H1 (cell line): Measurements from ENCODE around the gene RIN1.

Experiments
- ASH2L ChIP-seq: fragments of 200-600, 300-600 bp; sonication (generic); IDR thresholded peaks from one replicate; pipeline ENCODE4 v1.7.1; 2017; ENCODE audit warnings: low read length
- CBX5 ChIP-seq: fragments of 300-800, 300-1000 bp; sonication (generic); IDR thresholded peaks from 2 replicates; pipeline ENCODE4 v1.7.1; 2016; ENCODE audit warnings: antibody characterized with exemption, low read length, low read depth
- JUND ChIP-seq: IDR thresholded peaks from 2 replicates; pipeline ENCODE4 v1.6.1; 2011; ENCODE audit warnings: mild to moderate bottlenecking, improper control_type of control experiment, low read length
- NANOG ChIP-seq: IDR thresholded peaks from 2 replicates; pipeline ENCODE4 v1.6.1; 2011; ENCODE audit warnings: low read length, low read depth, mild to moderate bottlenecking, inconsistent platforms; ENCODE audit not compliant: insufficient read depth, poor library complexity, severe bottlenecking
- RFX5 ChIP-seq: IDR thresholded peaks from 2 replicates; pipeline ENCODE4 v1.6.1; 2011; ENCODE audit warnings: low read depth, low read length, improper control_type of control experiment, borderline replicate concordance
- RNF2 ChIP-seq: fragments of 200-900, 300-1000 bp; sonication (generic); IDR thresholded peaks from 2 replicates; pipeline ENCODE4 v1.7.1; 2016; ENCODE audit warnings: borderline replicate concordance, low read depth, mild to moderate bottlenecking, antibody characterized with exemption, low read length; ENCODE audit not compliant: poor library complexity, severe bottlenecking; ENCODE audit errors: missing control alignments
- RXRA ChIP-seq: IDR thresholded peaks from 2 replicates; pipeline ENCODE4 v1.6.1; 2011; ENCODE audit warnings: low read depth, mild to moderate bottlenecking, low read length, moderate library complexity; ENCODE audit not compliant: insufficient read depth
- YY1 ChIP-seq: IDR thresholded peaks from 2 replicates; pipeline ENCODE4 v1.6.1; 2011; ENCODE audit warnings: low read depth, mild to moderate bottlenecking, low read length
- ZNF274 ChIP-seq: IDR thresholded peaks from 2 replicates; pipeline ENCODE4 v1.7.0; 2012; ENCODE audit warnings: low read length, borderline replicate concordance; ENCODE audit errors: extremely low read depth
- TF ChIP-seq, protein P1 (sequence below), 3 experiments: IDR thresholded peaks; 1 replicate in 2 of 3; 2 replicates in 1 of 3; pipeline versions ENCODE4 v1.5.1 to v1.6.1; 2011; ENCODE audit warnings: low read length in 3 of 3, mild to moderate bottlenecking in 3 of 3, inconsistent platforms in 2 of 3, low read depth in 1 of 3, moderate library complexity in 1 of 3; ENCODE audit not compliant: insufficient read depth in 1 of 3; ENCODE audit errors: control extremely low read depth in 1 of 3
- TF ChIP-seq, protein P2 (sequence below): IDR thresholded peaks from 2 replicates; pipeline ENCODE4 v1.6.1; 2011; ENCODE audit warnings: low read length, improper control_type of control experiment

DNA sequence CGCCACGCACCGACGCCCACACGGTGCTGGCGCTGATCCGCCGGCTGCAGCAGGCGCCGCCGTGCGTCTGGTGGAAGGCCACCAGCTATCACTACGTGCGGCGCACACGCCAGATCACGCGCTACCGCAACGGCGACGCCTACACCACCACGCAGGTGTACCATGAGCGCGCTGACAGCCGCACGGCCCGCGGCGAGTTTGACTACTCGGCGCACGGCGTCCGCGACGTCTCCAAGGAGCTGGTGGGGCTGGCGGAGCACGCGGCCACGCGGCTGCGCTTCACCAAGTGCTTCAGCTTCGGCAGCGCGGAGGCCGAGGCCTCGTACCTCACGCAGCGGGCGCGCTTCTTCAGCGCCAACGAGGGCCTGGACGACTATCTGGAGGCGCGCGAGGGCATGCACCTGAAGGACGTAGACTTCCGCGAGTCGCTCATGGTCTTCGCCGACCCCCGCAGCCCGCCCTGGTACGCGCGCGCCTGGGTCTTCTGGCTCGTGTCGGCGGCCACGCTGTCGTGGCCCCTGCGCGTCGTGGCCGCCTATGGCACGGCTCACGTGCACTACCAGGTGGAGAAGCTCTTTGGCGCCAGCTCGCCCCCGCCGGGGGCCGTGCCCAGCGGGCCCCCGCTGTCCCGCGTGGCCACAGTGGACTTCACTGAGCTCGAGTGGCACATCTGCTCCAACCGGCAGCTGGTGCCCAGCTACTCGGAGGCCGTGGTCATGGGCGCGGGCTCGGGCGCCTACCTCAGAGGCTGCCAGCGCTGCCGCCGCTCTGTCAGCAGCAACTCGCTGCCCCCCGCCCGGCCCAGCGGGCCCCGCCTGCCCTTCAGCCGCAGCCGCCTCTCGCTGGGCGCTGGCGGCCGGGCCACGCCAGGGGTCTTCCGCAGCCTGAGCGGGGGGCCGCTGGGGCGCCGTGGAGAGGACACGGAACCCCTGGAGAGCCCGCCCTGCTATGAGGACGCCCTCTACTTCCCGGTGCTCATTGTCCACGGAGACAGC, 41.3 kb downstream of the RIN1 start:
- TF ChIP-seq NANOG (no peak), RNF2 (no peak), CBX5 (no peak), RFX5 (no peak), ZNF274 (no peak), YY1 (no peak), ASH2L (no peak), JUND (no peak), RXRA (no peak)
- TF ChIP-seq, protein P1, sequence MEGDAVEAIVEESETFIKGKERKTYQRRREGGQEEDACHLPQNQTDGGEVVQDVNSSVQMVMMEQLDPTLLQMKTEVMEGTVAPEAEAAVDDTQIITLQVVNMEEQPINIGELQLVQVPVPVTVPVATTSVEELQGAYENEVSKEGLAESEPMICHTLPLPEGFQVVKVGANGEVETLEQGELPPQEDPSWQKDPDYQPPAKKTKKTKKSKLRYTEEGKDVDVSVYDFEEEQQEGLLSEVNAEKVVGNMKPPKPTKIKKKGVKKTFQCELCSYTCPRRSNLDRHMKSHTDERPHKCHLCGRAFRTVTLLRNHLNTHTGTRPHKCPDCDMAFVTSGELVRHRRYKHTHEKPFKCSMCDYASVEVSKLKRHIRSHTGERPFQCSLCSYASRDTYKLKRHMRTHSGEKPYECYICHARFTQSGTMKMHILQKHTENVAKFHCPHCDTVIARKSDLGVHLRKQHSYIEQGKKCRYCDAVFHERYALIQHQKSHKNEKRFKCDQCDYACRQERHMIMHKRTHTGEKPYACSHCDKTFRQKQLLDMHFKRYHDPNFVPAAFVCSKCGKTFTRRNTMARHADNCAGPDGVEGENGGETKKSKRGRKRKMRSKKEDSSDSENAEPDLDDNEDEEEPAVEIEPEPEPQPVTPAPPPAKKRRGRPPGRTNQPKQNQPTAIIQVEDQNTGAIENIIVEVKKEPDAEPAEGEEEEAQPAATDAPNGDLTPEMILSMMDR (IDR thresholded peaks at IDR 0.05; ENCODE audit: control extremely low read depth in 1 of 3, insufficient read depth in 1 of 3, low read depth in 1 of 3, low read length in 3 of 3): no peak
- TF ChIP-seq, protein P2, sequence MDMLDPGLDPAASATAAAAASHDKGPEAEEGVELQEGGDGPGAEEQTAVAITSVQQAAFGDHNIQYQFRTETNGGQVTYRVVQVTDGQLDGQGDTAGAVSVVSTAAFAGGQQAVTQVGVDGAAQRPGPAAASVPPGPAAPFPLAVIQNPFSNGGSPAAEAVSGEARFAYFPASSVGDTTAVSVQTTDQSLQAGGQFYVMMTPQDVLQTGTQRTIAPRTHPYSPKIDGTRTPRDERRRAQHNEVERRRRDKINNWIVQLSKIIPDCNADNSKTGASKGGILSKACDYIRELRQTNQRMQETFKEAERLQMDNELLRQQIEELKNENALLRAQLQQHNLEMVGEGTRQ: no peak
